ENCODE data around the gene SPATA12. TPM values are rescaled to one million over a fixed set of nuclear protein-coding genes. Genes with fewer than 3 reads are reported as not detected.

Gene SPATA12
- total RNA-seq, 1 donor from 2014 or later, result 0.14 TPM

DNA sequence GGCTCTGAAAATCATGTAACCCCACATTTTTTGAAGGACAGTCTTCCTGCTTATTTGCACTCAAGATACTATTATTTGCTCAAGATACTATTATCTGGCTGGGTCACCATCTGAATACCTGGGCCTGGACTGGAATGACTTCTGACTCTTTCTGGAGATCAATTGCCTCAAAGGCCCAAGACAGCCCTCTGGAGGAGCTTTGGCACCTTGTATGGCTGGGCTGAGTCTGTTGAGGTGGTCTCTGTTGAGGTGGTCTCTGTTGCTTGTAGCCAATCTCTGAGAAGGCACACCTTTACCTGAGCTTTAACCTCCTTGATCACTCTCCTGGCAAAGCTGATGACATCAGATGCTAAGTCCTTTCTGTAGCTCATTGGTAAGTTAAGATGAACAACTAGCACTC is 33.0 kb downstream of the SPATA12 start:
- Mint-ChIP-seq H3K9me3 (ENCODE audit: low read depth) (no peaks in the 10 kb centered on the region), H3K27ac (no peak overlapping the region), H3K27me3 (peaks cover 2% of the 10 kb centered on the region), H3K36me3 (ENCODE audit: insufficient read depth) (peaks cover 20% of the 10 kb centered on the region), H3K4me3 (ENCODE audit: low read depth) (no peak overlapping the region), H3K4me1 (ENCODE audit: low read depth) (peaks cover 4% of the 10 kb centered on the region)
- TF ChIP-seq, protein P1, sequence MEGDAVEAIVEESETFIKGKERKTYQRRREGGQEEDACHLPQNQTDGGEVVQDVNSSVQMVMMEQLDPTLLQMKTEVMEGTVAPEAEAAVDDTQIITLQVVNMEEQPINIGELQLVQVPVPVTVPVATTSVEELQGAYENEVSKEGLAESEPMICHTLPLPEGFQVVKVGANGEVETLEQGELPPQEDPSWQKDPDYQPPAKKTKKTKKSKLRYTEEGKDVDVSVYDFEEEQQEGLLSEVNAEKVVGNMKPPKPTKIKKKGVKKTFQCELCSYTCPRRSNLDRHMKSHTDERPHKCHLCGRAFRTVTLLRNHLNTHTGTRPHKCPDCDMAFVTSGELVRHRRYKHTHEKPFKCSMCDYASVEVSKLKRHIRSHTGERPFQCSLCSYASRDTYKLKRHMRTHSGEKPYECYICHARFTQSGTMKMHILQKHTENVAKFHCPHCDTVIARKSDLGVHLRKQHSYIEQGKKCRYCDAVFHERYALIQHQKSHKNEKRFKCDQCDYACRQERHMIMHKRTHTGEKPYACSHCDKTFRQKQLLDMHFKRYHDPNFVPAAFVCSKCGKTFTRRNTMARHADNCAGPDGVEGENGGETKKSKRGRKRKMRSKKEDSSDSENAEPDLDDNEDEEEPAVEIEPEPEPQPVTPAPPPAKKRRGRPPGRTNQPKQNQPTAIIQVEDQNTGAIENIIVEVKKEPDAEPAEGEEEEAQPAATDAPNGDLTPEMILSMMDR (IDR thresholded peaks at IDR 0.05; ENCODE audit: unreplicated experiment), result no peak
- DNase-seq (ENCODE audit: low spot score, unreplicated experiment), result no peak

DNA sequence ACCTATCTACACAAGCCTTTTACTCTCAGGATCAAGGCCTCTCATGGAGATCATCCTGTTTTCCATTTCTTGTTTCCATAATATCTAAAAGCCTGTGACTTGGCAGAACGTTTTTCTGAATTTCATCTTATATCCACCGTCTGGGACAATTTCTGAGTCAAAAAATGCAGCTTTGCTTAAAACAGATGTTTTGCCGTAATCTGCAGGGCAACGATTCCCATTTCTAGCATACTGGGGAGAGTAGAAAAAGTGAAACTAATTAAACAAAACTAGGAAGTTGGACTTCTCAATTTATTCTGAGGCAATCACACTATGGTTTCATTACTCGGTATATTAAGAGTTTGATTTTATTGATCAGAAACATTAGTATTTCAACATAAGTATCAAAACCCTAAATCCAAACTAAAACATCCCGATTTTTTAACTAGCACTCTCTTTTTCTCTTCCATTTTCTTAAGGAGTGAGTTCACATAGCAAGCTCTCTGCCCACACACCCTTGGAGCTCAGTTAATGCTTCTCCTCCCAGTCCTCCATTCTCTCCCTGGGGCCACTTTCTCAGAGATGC is 33.6 kb downstream of the SPATA12 start:
- Mint-ChIP-seq H3K4me1 (ENCODE audit: low read depth) (peaks cover 4% of the 10 kb centered on the region), H3K9me3 (ENCODE audit: low read depth) (no peaks in the 10 kb centered on the region), H3K27ac (no peak overlapping the region), H3K36me3 (ENCODE audit: insufficient read depth) (peaks cover 20% of the 10 kb centered on the region), H3K4me3 (ENCODE audit: low read depth) (no peak overlapping the region), H3K27me3 (peaks cover 2% of the 10 kb centered on the region)
- DNase-seq (ENCODE audit: low spot score, unreplicated experiment), result no peak
- TF ChIP-seq, protein P1 (IDR thresholded peaks at IDR 0.05; ENCODE audit: unreplicated experiment), result no peak

GRCh38 chr3:57094575-57094974 is 34.1 kb downstream of the SPATA12 start:
- H3K27ac Mint-ChIP-seq, result no peak overlapping the region
- TF ChIP-seq, protein P1 (IDR thresholded peaks at IDR 0.05; ENCODE audit: unreplicated experiment), result no peak
- H3K36me3 Mint-ChIP-seq (ENCODE audit: insufficient read depth), result peaks cover 21% of the 10 kb centered on the region
- no peaks in the 10 kb centered on the region for H3K9me3 Mint-ChIP-seq (ENCODE audit: low read depth)
- no peak overlapping the region for H3K4me3 Mint-ChIP-seq (ENCODE audit: low read depth)
- DNase-seq (ENCODE audit: low spot score, unreplicated experiment), result no peak
- peaks cover 2% of the 10 kb centered on the region for H3K27me3 Mint-ChIP-seq
- peaks cover 4% of the 10 kb centered on the region for H3K4me1 Mint-ChIP-seq (ENCODE audit: low read depth)

DNA sequence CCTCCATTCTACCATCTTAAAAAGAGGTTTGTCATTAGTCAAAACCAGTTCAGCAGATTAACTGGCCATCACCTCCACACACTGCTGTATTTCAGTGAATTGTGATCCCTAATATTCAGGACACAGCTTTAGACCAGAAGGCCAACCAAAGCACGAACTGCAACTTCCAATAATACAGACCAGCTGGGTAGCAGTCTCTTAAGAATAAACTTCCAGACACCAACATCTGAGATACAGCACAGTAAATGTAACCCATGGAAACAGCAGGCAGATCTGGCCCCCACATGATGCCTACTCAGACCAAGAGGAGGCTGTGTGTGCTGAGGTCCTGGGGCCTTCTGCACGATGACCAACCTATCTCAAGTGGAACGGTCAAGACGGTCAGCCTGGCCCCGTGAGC is 34.9 kb downstream of the SPATA12 start:
- Mint-ChIP-seq H3K4me1 (ENCODE audit: low read depth) (peaks cover 4% of the 10 kb centered on the region), H3K27ac (no peak overlapping the region), H3K4me3 (ENCODE audit: low read depth) (no peak overlapping the region), H3K9me3 (ENCODE audit: low read depth) (no peaks in the 10 kb centered on the region), H3K36me3 (ENCODE audit: insufficient read depth) (peaks cover 21% of the 10 kb centered on the region), H3K27me3 (peaks cover 2% of the 10 kb centered on the region)
- DNase-seq (ENCODE audit: low spot score, unreplicated experiment), result no peak
- TF ChIP-seq, protein P1 (IDR thresholded peaks at IDR 0.05; ENCODE audit: unreplicated experiment), result no peak

DNA sequence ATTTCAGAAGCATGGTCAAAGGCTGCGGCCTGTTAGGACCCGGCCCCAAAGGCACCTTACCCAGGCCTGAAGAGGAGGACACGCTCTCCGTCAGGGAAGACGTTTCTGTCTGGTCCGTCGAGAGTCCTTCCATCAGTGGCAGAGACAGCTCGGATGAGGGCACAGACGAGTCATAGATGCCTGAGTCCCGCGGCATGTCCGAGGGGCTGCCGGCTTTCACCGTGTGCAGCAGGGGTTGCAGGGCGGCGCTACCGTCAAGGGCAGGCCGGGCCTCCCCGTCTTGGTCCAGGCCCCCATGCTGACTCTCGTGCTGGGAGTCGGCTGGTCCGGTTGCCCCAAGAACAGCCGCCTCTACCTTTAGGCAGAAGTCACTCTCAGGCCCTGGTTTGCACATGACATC is 37.1 kb downstream of the SPATA12 start:
- peaks cover 24% of the 10 kb centered on the region for H3K36me3 Mint-ChIP-seq (ENCODE audit: insufficient read depth)

More for the DNA sequence above, 37.1 kb downstream of the SPATA12 start:
- peaks cover 4% of the 10 kb centered on the region for H3K4me1 Mint-ChIP-seq (ENCODE audit: low read depth)
- no peaks in the 10 kb centered on the region for H3K27me3 Mint-ChIP-seq
- H3K27ac Mint-ChIP-seq, result no peak overlapping the region
- no peak for DNase-seq (ENCODE audit: low spot score, unreplicated experiment)
- H3K9me3 Mint-ChIP-seq (ENCODE audit: low read depth), result no peaks in the 10 kb centered on the region
- TF ChIP-seq, protein P1 (IDR thresholded peaks at IDR 0.05; ENCODE audit: unreplicated experiment), result no peak
- no peak overlapping the region for H3K4me3 Mint-ChIP-seq (ENCODE audit: low read depth)

Data from progenitor cell of endocrine pancreas (in vitro differentiated cells).